ENCODE measurements around the gene EXOC2. TPM values are rescaled to one million over a fixed set of nuclear protein-coding genes. Genes with fewer than 3 reads are reported as not detected.
A peak's percentile ranks its signal among the peaks of the same experiment; 100 is the strongest.

Gene EXOC2
- total RNA-seq, 5 donors from 2014 or later (not counting 1 experiment from before 2014, with no cell fraction given): 30.7 to 40.6 (median 39.3) TPM

DNA sequence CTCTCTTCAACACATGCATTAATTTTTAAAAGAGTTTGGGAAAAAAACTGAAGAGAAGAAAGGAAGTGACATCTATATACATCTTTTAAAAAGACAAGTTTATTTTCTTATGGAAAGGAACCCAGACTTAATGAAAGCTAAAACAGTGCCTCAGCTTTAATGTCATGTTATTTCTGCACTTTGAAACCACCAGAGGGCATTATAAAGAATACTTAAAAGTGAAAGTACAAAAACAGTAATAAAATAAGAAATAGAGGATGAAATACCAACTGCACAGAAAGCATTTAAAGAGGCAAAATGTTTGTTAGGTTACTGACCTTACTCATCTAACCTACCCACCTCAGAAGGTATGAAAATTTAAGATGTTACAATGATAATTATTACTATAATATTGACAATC, 134.8 kb downstream of the EXOC2 start:
- ATAC-seq (replicated peaks in 1 of 4) (no peak), DNase-seq (peak in 1 of 35 experiments; percentile 18)
- no peaks in the 10 kb centered on the region for H3K27me3 ChIP-seq (replicated peaks in 1 of 2; ENCODE audit: control insufficient read depth in 2 of 2, extremely low read depth in 1 of 2, insufficient read depth in 2 of 2, low read length in 1 of 2)
- peaks cover 11 to 23% (median 15%) of the 10 kb centered on the region in 3 donors for H3K4me1 Mint-ChIP-seq
- H3K36me3 ChIP-seq (ENCODE audit: control insufficient read depth in 2 of 2, extremely low read depth in 1 of 2, insufficient read depth in 1 of 2, low read length in 1 of 2): peaks cover 12 to 39% of the 10 kb centered on the region in 2 donors
- H3K36me3 Mint-ChIP-seq: peaks cover 54% of the 10 kb centered on the region
- H3K27ac ChIP-seq (ENCODE audit: low read length): no peak overlapping the region
- no peak overlapping the region for H3K4me3 ChIP-seq (ENCODE audit: control insufficient read depth in 1 of 2, extremely low read depth in 1 of 2, low read length in 1 of 2)
- H3K27me3 Mint-ChIP-seq: no peaks in the 10 kb centered on the region
- H3K9me3 ChIP-seq: no peaks in the 10 kb centered on the region
- ChIA-PET CTCF (interaction anchor here in 1 of 2 donors (1.1 kb wide), 1 partner anchor 158 kb away, joined by 3 read pairs; no protein-coding TSS in a partner anchor), POLR2A (no interaction called here)
- H3K9me3 Mint-ChIP-seq: no peaks in the 10 kb centered on the region
- H3K4me3 Mint-ChIP-seq: no peak overlapping the region
- H3K4me1 ChIP-seq (ENCODE audit: control insufficient read depth in 1 of 2, extremely low read depth in 1 of 2, insufficient read depth in 2 of 2, low read length in 2 of 2): peaks cover 0 to 8% of the 10 kb centered on the region in 2 experiments
- peak overlapping the region in 1 of 2 donors; percentile 7 for H3K27ac Mint-ChIP-seq

GRCh38 chr6:551829-552350, 141.0 kb downstream of the EXOC2 start:
- POLR2A ChIA-PET: no interaction called here
- Mint-ChIP-seq H3K9me3 (no peaks in the 10 kb centered on the region), H3K27me3 (no peaks in the 10 kb centered on the region), H3K4me1 (peaks cover 10 to 22% (median 15%) of the 10 kb centered on the region in 3 donors), H3K36me3 (peaks cover 38% of the 10 kb centered on the region), H3K4me3 (no peak overlapping the region), H3K27ac (no peak overlapping the region)
- peaks cover 16 to 37% of the 10 kb centered on the region in 2 donors for H3K36me3 ChIP-seq (ENCODE audit: control insufficient read depth in 2 of 2, extremely low read depth in 1 of 2, insufficient read depth in 1 of 2, low read length in 1 of 2)
- H3K4me3 ChIP-seq (ENCODE audit: control insufficient read depth in 1 of 2, extremely low read depth in 1 of 2, low read length in 1 of 2): no peak overlapping the region
- CTCF ChIA-PET: no interaction called here
- H3K9me3 ChIP-seq: no peaks in the 10 kb centered on the region
- 96% methylated on average over 11 of the region's 12 CpGs for WGBS (ENCODE audit: insufficient coverage)
- H3K4me1 ChIP-seq (ENCODE audit: control insufficient read depth in 1 of 2, extremely low read depth in 1 of 2, insufficient read depth in 2 of 2, low read length in 2 of 2): peaks cover 0 to 7% of the 10 kb centered on the region in 2 experiments
- DNase-seq (no peak), ATAC-seq (replicated peaks in 1 of 4) (no peak)
- no peak overlapping the region for H3K27ac ChIP-seq (ENCODE audit: low read length)
- H3K27me3 ChIP-seq (replicated peaks in 1 of 2; ENCODE audit: control insufficient read depth in 2 of 2, extremely low read depth in 1 of 2, insufficient read depth in 2 of 2, low read length in 1 of 2): no peaks in the 10 kb centered on the region

DNA sequence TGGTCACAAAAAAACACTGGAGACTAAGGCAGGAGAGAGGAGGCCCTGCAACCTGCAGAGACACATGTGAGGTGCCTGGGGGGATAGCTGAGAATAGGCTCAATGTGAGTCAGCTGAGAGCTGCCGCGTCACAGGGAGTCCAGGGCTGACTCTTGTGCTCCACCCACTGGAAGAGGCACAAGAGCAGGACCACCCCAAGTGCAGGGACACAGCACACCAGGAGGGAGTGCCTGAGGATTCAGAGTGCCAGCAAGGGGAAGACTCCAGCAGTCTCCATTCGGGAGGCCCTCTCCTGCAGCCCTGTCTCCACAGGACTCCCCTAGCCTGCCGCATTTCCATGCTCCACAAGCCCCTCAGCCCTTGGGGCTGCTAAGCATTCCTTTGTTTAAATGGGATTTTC, 141.5 kb downstream of the EXOC2 start:
- H3K27me3 ChIP-seq (replicated peaks in 1 of 2; ENCODE audit: control insufficient read depth in 2 of 2, extremely low read depth in 1 of 2, insufficient read depth in 2 of 2, low read length in 1 of 2): no peaks in the 10 kb centered on the region
- no peaks in the 10 kb centered on the region for H3K9me3 ChIP-seq
- H3K36me3 Mint-ChIP-seq: peaks cover 38% of the 10 kb centered on the region
- H3K27me3 Mint-ChIP-seq: no peaks in the 10 kb centered on the region
- ChIA-PET CTCF (interaction anchor here in 1 of 2 donors (1.0 kb wide), 1 partner anchor 363 kb away, joined by 5 read pairs; no protein-coding TSS in a partner anchor), POLR2A (no interaction called here)
- H3K4me1 Mint-ChIP-seq: peaks cover 10 to 22% (median 15%) of the 10 kb centered on the region in 3 donors
- peaks cover 0 to 7% of the 10 kb centered on the region in 2 experiments for H3K4me1 ChIP-seq (ENCODE audit: control insufficient read depth in 1 of 2, extremely low read depth in 1 of 2, insufficient read depth in 2 of 2, low read length in 2 of 2)
- no peak overlapping the region for H3K27ac Mint-ChIP-seq
- peak in 1 of 4 experiments; percentile 40 for ATAC-seq (replicated peaks in 1 of 4)
- H3K4me3 Mint-ChIP-seq: no peak overlapping the region
- DNase-seq: peak in 1 of 35 experiments; percentile 14
- H3K4me3 ChIP-seq (ENCODE audit: control insufficient read depth in 1 of 2, extremely low read depth in 1 of 2, low read length in 1 of 2): no peak overlapping the region
- WGBS (ENCODE audit: insufficient coverage): 83% methylated on average over 4 of the region's 4 CpGs
- H3K36me3 ChIP-seq (ENCODE audit: control insufficient read depth in 2 of 2, extremely low read depth in 1 of 2, insufficient read depth in 1 of 2, low read length in 1 of 2): peaks cover 14 to 36% of the 10 kb centered on the region in 2 donors
- H3K27ac ChIP-seq (ENCODE audit: low read length): no peak overlapping the region
- H3K9me3 Mint-ChIP-seq: no peaks in the 10 kb centered on the region

DNA sequence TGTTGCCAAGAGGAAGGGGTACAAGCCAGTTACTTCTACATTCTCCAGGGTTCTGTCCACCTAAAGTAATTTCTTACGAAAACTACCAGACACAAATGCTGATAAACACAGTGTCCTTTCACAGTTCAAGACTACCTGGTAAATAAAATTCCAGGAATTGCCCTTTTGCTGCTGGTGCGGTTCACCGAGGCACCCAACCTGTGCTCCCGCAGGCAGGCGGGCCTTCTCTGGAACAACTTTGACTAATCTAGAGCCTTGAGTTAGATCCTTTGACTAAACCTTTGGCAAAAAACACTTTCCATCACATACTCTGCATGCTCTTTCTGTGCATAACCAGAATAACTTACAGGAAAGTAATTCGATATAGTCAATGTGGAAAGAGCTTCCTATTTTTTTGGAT, 143.0 kb downstream of the EXOC2 start:
- Mint-ChIP-seq H3K4me3 (no peak overlapping the region), H3K27me3 (no peaks in the 10 kb centered on the region), H3K4me1 (peaks cover 10 to 22% (median 15%) of the 10 kb centered on the region in 3 donors), H3K36me3 (peaks cover 35% of the 10 kb centered on the region), H3K27ac (no peak overlapping the region), H3K9me3 (no peaks in the 10 kb centered on the region)
- H3K27ac ChIP-seq (ENCODE audit: low read length): no peak overlapping the region
- H3K4me3 ChIP-seq (ENCODE audit: control insufficient read depth in 1 of 2, extremely low read depth in 1 of 2, low read length in 1 of 2): no peak overlapping the region
- H3K4me1 ChIP-seq (ENCODE audit: control insufficient read depth in 1 of 2, extremely low read depth in 1 of 2, insufficient read depth in 2 of 2, low read length in 2 of 2): peaks cover 0 to 7% of the 10 kb centered on the region in 2 experiments
- no peaks in the 10 kb centered on the region for H3K27me3 ChIP-seq (replicated peaks in 1 of 2; ENCODE audit: control insufficient read depth in 2 of 2, extremely low read depth in 1 of 2, insufficient read depth in 2 of 2, low read length in 1 of 2)
- ChIA-PET POLR2A (interaction anchor here in 1 of 2 donors (0.6 kb wide), 1 partner anchor 169 kb away, joined by 3 read pairs; no protein-coding TSS in a partner anchor), CTCF (interaction anchor here in 1 of 2 donors (0.7 to 0.9 kb wide), 2 partner anchors 10 to 159 kb away, joined by 3 read pairs; no protein-coding TSS in a partner anchor)
- DNase-seq: no peak
- no peaks in the 10 kb centered on the region for H3K9me3 ChIP-seq
- 90% methylated on average over 4 of the region's 6 CpGs for WGBS (ENCODE audit: insufficient coverage)
- H3K36me3 ChIP-seq (ENCODE audit: control insufficient read depth in 2 of 2, extremely low read depth in 1 of 2, insufficient read depth in 1 of 2, low read length in 1 of 2): peaks cover 7 to 29% of the 10 kb centered on the region in 2 donors
- ATAC-seq (replicated peaks in 1 of 4): no peak

- CTCF ChIA-PET: interaction anchor here in 1 of 2 donors (0.7 kb wide), 1 partner anchor 31 kb away, joined by 6 read pairs; no protein-coding TSS in a partner anchor
- DNase-seq: peak in 2 of 35 experiments; percentile 4 to 29
These were observed 144.4 kb downstream of the EXOC2 start for GRCh38 chr6:548517-548916.

DNA sequence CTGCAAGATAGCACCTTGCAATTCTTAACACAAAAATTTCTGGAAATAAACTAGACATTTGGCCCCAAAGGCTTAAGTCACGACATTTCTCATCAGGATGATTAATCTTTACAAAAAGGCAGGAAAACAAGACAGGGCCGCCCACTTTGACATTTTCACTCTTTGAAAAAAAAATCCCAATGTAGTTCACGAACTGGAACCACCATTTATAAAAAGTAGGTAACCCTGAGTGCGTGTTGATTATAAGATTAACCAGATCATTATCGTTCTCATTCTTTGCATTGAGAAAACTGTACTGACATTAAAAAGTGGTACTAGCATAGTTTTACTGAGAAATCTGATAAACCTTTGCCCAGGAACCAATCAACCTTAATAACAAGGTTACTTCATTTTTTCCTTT, 144.8 kb downstream of the EXOC2 start:
- peaks cover 10 to 22% (median 15%) of the 10 kb centered on the region in 3 donors for H3K4me1 Mint-ChIP-seq
- WGBS (ENCODE audit: insufficient coverage): no CpG with 5 or more reads among the region's 5 CpGs

More at GRCh38 chr6:548517-548916, 144.4 kb downstream of the EXOC2 start:
- 20% methylated on average over 1 of the region's 6 CpGs for WGBS (ENCODE audit: insufficient coverage)
- Histone ChIP-seq H3K36me3 (ENCODE audit: control insufficient read depth in 2 of 2, extremely low read depth in 1 of 2, insufficient read depth in 1 of 2, low read length in 1 of 2) (peaks cover 4 to 30% of the 10 kb centered on the region in 2 donors), H3K27ac (ENCODE audit: low read length) (no peak overlapping the region), H3K27me3 (replicated peaks in 1 of 2; ENCODE audit: control insufficient read depth in 2 of 2, extremely low read depth in 1 of 2, insufficient read depth in 2 of 2, low read length in 1 of 2) (no peaks in the 10 kb centered on the region), H3K4me3 (ENCODE audit: control insufficient read depth in 1 of 2, extremely low read depth in 1 of 2, low read length in 1 of 2) (no peak overlapping the region), H3K9me3 (no peaks in the 10 kb centered on the region), H3K4me1 (ENCODE audit: control insufficient read depth in 1 of 2, extremely low read depth in 1 of 2, insufficient read depth in 2 of 2, low read length in 2 of 2) (peaks cover 0 to 7% of the 10 kb centered on the region in 2 experiments)
- Mint-ChIP-seq H3K9me3 (no peaks in the 10 kb centered on the region), H3K4me3 (no peak overlapping the region), H3K36me3 (peaks cover 43% of the 10 kb centered on the region), H3K27ac (peak overlapping the region; percentile 80 to 82), H3K4me1 (peaks cover 10 to 22% (median 15%) of the 10 kb centered on the region in 3 donors), H3K27me3 (no peaks in the 10 kb centered on the region)
- peak; percentile 42 to 80 (median 74) for ATAC-seq (replicated peaks in 1 of 4)
- POLR2A ChIA-PET: no interaction called here

More for the DNA sequence above, 144.8 kb downstream of the EXOC2 start:
- Mint-ChIP-seq H3K4me3 (no peak overlapping the region), H3K36me3 (peaks cover 42% of the 10 kb centered on the region), H3K27ac (peak overlapping the region in 1 of 2 donors; percentile 80), H3K27me3 (no peaks in the 10 kb centered on the region), H3K9me3 (no peaks in the 10 kb centered on the region)
- Histone ChIP-seq H3K27me3 (replicated peaks in 1 of 2; ENCODE audit: control insufficient read depth in 2 of 2, extremely low read depth in 1 of 2, insufficient read depth in 2 of 2, low read length in 1 of 2) (no peaks in the 10 kb centered on the region), H3K9me3 (no peaks in the 10 kb centered on the region), H3K27ac (ENCODE audit: low read length) (no peak overlapping the region), H3K4me3 (ENCODE audit: control insufficient read depth in 1 of 2, extremely low read depth in 1 of 2, low read length in 1 of 2) (no peak overlapping the region), H3K36me3 (ENCODE audit: control insufficient read depth in 2 of 2, extremely low read depth in 1 of 2, insufficient read depth in 1 of 2, low read length in 1 of 2) (peaks cover 4 to 29% of the 10 kb centered on the region in 2 donors), H3K4me1 (ENCODE audit: control insufficient read depth in 1 of 2, extremely low read depth in 1 of 2, insufficient read depth in 2 of 2, low read length in 2 of 2) (peaks cover 0 to 7% of the 10 kb centered on the region in 2 experiments)
- CTCF ChIA-PET: no interaction called here
- POLR2A ChIA-PET: no interaction called here
- DNase-seq (no peak), ATAC-seq (replicated peaks in 1 of 4) (peak in 2 of 4 experiments; percentile 31 to 36)

Data from T-cell (primary cell).